Stimulated activated CD4-positive, alpha-beta T cell treated with anti-CD3 and anti-CD28 coated beads, Interleukin-15, amount 100 ng/mL, for 24 hours (primary cell): ENCODE data around the gene SMC5.
"Not testable (repeated sequence)": the region's sequence is repeated elsewhere in the genome, so short reads cannot be mapped to it uniquely, and the experiment has no call there.

ENCODE experiments used
- DNase-seq: peaks from one replicate; pipeline ENCODE4 v3.0.0-alpha.2; 2020

The SMC5 gene

DNA sequence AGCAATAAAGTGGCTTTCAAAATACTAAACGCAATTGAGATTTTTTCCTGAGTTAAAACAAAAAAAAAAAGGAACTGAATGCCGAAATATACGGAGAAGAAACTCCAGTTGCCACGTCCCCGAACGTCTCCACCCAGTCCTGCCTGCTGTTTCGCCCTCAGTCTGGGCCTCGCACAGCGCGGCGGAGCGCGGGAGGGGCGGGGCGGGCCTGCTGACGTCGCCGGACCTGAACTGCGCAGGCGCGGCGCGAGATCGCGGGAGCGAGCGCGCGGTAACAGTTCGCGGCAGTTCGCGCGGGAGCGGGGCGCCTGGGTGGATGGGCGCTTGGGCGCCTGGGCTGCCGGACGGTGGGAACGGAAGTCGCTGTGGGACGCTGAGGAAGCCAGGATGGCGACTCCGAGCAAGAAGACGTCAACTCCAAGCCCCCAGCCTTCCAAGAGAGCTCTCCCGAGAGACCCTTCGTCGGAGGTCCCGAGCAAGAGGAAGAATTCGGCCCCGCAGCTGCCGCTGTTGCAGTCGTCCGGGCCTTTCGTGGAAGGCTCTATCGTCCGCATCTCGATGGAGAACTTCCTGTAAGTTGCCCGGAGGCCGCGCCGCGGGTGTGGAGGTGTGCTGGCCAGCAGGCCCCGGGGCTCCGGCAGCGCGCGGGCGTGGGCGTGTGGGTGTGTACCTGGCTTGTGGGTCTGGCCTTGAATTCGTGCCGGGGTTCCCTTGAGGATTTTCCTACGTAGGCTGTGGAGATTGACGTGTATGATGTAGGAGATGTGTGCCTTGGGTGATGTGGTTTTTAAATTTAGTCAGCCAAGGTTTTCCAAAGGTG, at the start of gene SMC5:
SMC5 (plus strand) TSS at position 287 of the 820 bp plus-strand sequence; CDS start at position 388, 101 bp downstream.
- DNase-seq = peak; percentile 92

DNA sequence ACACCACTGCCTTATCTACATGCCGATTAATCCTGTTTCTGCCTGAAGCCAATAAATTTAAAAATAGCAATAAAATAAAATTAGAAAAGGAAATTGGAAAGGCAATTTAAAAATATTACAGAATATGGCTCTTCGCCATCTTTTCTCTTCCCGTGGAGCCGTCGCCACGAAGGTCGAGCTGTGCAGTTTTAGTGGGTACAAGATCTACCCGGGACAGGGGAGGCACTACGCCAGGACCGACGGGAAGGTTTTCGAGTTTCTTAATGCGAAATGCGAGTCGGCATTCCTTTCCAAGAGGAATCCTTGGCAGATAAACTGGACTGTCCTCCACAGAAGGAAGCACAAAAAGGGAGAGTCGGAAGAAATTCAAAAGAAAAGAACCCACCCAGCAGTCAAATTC, 41.7 kb upstream of the SMC5 start:
- DNase-seq = no peak

DNA sequence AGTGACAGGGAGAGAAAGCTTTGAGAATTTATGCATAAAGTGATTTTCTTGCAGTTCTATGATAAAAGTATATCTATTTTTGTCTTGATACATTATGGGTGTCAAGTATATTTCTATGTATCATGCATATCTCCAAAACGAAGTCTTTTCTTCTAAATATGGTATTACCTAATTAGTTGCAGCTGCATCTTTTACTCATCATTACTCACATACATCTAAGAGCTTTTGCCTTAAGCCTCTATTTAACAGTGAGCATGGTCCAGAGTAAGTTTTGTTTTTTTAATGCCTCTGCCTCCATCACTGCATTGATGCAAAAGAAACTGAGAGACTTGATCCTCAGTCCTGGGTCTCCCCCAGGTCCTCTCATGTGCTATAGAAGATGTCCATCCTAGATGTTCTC, 40.0 kb upstream of the SMC5 start:
- DNase-seq = no peak

DNA sequence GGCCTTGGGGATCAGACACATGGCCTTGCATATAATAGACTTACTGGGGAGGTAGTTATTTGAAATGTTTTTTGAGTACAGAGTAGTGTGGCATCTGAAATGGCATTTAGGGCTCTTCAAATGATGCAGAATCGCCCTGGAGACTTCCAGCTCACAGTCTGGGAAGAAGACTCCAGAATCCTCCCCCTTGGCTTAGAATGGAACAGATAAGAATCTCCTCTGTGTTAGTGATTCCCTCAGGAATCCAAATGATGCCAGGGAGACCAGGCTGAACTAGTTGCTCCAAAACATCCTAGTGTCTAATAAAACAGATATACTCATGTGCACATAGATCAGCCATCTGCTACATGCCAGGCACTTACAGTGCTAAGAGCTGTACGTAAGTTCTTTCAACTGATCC, 38.6 kb upstream of the SMC5 start:
- DNase-seq = no peak

DNA sequence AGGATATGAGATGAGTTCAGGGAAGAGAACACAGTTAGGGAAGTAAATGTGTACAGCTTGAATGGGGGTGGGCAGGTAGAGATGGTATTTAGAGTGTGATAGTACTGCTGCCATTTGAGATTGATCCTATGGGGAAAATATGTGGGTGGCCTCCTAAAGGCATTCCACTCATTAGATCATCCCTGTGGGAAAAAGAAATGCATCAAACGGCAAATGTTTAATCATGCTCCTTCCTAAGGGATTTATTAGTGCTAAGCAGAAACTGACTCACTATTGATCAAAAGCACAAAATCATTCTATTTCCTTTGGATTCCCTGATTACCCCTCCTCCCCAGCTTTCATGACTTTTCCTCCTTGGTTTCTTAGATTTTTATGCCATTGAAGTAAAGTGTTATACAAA, 36.4 kb upstream of the SMC5 start:
- DNase-seq = no peak

DNA sequence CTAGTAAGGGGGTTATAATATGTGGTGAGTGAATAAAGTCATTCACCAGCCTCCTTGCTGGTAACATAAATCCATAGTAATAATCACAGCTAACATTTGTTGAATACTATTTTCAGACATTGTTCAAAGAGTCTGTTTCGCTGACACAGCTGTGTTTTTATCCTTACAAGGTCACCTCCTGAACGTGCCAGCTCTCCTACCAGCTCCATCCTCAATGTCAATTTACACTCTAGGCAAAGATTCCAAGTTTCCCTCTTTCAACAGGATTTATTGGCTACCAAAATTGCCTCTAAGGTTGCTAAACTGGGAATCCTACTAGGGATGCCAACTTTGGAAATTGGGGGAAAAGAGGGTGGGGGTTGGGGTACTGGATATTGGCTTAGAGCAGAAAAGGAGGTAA, 30.7 kb upstream of the SMC5 start:
- no peak for DNase-seq

DNA sequence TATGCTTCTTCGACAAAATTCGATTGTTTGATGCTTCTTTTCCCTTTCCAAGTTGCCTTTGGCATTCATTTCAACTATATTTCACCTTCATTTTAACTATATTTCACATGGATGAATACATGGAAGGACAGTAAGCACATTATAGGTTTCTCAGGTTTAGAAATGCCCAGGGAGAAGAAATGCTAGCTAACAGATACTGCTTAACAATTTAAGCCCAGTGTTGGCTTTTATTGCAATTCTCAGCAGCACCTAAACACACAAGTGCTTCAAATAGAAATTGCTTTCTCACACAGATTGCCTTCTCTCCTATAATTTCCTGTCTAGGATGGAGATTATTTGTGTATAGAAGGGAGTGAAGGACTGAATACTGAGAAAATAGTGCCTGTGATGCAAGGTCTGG, 30.2 kb upstream of the SMC5 start:
- DNase-seq = no peak

DNA sequence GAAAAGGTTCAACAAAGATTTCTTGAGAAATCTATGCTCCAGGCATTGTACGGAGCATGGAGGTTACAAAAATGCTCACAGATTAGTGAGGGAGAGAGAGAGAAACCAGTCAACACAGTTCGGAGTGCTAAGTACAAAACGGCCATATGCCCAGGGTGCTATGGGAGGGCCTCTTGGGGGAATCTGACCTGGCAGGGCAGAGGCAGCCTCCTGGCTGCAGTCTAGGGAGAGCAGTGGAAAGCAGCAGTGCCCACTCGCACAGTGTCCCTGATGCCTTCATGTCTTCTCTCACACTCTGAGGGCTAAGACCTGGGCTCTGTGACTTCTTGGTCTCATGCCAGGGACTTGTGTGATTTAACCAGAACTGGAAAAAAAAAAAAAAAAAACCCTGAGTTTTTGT, 29.8 kb upstream of the SMC5 start:
- no peak for DNase-seq

DNA sequence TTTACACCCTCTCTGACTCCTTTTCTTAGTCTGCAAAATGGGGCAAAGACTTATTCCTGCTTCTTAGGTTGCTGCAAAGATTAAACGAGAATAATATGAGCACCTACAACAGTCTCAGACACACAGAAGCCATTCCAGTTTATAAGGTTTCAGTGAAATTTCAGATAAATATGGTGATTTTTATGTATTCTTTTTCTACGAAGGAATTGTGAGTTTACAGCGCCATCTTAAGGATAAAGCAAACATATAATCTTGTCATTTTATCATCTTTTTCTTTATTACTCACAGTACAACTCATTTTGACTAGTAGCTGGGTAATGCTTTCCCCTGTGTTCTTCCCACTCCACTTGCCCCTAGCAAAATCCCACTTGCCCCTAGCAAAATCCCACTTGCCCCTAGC, 29.2 kb upstream of the SMC5 start:
- no peak for DNase-seq

DNA sequence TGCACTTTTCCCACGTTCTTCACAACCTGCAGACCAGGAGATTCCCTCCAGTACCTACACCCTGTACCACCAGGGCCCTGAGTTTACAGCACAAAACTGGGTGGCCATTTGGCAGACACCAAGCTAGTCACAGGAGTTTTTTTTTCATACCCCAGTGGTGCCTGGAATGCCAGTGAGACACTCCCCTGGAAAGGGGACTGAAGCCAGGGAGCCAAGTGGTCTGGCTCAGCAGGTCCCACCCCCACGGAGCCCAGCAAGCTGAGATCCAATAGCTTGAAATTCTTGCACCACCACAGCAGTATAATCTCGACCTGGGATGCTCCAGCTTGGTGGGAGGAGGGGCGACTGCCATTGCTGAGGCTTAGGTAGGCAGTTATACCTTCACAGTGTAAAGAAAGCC, 26.3 kb upstream of the SMC5 start:
- no peak for DNase-seq

DNA sequence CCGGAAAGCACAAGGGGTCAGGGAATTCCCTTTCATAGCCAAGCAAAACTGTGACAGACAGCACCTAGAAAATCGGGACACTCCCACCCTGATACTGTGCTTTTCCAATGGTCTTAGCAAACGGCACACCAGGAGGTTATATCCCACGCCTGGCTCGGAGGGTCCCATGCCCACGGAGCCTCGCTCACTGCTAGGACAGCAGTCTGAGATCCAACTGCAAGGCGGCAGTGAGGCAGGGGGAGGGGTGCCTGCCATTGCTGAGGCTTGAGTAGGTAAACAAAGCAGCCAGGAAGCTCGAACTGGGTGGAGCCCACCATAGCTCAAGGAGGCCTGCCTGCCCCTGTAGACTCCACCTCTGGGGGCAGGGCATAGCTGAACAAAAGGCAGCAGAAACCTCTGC, 24.6 kb upstream of the SMC5 start:
- DNase-seq = not testable (repeated sequence)

DNA sequence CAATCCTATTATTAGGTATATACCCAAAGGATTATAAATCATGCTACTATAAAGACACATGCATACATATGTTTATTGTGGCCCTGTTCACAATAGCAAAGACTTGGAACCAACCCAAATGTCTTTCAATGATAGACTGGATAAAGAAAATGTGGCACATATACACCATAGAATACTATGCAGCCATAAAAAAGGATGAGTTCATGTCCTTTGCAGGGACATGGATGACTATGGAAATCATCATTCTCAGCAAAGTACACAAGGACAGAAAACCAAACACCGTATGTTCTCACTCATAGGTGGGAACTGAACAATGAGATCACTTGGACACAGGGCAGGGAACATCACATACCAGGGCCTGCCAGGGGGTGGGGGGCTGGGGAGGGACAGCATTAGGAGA, 12.8 kb upstream of the SMC5 start:
- not testable (repeated sequence) for DNase-seq

DNA sequence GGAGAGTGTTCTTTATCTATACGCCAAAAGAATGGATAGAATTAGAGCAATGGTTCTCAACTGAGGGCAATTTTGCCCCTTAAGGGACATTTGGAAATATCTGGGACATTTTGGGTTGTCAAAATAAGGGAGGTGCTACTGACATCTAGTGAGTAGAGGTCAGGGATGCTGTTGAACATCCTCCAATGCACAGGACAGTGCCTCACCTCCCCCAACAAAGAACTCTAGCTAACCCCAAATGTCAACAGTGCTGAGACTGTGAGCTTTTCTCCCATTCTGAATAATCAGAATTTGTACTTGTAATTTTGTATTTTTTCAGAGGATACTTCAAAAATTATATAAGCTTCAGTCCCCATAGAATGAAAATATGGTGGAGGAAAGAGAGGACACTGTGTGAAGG, 8.6 kb upstream of the SMC5 start:
- DNase-seq = no peak

DNA sequence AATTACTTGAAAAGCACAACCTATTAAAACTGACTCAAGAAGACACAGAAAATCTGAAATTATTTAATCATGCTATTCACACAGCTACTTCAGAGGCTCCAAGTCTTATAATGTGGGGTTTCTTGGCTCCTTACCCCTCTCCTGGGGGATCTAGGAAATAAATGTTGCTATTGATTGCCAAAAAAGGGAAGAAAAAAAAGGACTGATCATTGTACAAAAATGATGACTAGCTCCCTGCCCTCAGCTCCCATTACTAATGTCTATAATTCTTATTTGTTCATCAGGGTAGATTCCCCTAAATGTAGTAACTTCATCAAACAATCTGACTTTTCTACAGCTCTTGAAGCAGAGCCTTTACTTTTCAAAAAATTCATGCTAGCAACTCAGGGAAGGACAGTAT, 3.3 kb upstream of the SMC5 start:
- no peak for DNase-seq

DNA sequence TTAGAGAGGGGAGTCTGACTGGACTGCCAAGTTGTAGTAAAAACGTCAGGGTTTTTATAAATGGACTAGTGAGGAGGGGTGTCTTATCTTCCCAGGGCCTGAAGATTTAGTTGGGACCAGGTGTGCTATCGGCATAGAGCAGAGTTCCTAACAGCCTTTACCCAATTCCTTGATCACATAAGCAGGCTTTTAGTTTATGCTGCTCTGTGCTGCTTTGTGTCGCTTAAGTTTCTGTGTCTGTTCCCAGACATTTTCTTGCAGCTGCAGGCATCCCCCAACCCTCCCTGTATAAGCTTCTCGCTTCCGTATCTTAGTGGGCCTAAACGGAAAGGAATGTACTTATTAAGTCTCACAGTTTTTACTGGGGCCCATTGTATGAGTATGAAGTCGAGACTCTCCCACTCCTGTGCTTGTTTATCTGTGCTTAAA, 2.6 kb upstream of the SMC5 start:
- no peak for DNase-seq

DNA sequence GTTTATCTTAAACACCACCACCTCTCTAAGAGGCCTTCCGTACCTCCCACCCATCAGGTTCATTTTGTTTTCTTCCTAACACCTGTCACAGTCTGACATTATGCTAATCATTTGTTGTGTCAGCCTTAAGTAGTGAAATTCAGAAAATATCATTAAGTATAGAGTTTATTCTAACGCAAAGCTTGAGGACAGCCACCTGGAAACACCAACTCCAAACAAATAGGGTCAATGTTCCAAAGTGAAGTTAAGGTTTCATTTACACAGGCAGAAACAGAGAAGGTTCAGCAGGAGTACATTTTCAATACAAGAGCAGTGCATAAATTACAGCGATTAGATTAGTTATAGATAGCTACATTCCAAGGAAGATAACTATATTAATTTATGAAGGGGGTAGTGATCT, 1.3 kb upstream of the SMC5 start:
- no peak for DNase-seq

DNA sequence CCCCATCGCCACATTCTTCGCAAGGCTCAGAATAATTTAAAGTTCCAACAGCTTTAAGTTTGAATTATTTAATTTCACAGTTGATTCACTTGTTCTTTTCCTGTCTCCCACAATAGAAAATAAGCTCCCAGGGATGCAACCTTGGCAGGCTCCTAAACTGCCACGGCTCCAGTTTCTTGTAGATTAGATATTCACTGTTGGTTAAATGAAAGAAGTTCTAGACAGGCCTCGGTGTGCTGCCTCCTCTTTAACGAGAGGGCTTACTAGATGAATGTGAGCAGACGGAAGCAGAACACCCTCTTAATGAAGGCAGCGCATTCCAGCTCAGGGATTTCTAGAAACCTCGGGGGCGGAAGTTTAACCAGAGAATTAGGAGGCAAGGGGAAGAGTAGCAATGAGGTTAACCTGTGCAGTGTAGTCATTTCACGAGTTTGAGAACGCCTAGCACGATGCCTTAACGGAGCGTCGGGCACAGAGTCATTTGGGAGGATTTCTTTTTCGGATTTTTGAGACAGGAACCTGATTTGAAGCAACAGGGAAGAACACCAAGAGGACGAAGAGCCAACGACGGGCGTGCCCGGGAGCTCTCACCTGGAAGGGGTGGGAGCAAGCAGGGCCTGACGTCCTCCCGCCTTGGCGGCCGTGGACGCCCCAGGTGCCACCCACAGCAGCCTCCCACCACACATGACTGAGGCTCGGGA, 637 bp upstream of the SMC5 start:
- DNase-seq = no peak

DNA sequence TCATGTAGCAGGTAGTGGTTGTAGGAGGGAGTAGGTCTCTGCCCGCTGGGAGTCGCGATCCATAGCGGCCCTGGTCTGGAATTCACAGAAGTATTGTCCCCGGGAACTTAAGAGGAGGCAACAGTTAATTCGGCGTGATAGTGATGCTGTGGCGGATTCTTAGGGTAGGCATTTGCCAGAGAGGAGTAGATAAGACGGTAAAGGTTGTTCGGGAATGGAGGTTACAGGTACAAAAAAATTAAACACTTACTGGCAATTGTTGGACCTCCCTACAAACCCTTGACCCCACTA, 679 bp downstream of the SMC5 start:
- DNase-seq = no peak

DNA sequence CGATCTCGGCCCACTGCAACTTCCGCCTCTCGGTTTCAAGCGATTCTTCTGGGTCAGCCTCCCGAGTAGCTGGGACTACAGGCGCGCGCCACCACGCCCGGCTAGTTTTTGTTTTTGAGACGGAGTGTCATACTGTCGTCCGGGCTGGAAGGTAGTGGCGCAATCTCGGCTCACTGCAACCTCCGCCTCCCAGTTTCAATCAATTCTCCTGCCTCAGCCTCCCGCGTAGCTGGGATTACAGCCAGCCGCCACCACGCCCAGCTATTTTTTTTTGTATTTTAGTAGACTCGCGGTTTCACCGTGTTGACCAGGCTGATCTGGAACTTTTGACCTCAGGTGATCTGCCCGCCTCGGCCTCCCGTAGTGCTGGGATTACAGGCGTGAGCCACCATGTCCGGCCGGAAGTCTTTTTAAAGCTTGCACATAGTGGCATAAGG, 1.2 kb downstream of the SMC5 start:
- no peak for DNase-seq

DNA sequence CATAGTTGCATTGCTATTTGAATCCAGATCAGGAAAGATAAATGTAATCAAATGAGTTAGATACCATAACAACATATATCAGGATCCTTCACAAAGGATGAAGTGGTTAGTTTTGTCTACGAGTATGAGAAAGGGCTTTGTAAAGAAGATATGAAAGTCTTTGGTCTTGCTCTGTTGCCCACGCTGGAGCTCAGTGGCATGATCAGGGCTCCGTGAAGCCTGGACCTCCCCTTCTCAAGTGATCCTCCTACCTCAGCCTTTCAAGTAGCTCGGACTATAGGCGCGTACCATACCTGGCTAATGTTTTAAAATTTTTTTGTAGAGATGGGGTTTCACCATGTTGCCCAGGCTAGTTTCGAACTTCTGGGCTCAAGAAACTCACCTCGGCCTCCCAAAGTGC, 1.8 kb downstream of the SMC5 start:
- no peak for DNase-seq

DNA sequence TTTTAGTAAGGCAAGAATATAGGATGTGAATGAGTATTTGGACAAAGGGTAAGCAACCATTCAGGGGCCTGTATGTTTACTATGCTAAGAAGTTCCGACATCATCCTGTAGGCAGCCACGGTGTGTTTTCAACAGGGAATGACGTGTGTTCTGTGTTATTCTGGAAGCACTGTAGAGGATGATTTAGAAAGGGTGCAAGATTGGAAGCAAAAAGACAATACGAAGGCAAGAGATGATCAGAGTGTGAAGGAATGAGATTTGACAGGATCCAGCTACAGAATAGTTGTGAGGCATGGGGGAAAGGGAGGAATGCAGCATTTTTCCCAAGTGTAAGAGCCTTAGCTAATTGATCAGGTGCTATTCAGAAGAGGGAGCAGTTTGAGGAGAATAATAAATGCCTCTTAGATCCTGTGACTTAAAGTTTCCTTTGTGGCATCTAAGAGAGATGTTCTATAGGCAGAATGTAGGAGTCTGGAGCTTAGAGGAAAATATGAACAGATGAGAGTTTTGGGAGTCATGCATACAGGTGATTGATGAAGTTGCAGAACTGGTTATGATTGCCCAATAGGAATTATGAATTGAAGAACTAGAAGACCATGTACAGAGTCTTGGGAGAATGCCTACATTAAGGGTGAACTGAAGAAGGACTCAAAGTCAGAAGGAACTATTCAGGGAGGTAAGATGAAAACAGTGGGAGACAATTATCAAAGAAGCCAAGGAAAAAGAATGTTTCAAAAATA, 2.5 kb downstream of the SMC5 start:
- no peak for DNase-seq

DNA sequence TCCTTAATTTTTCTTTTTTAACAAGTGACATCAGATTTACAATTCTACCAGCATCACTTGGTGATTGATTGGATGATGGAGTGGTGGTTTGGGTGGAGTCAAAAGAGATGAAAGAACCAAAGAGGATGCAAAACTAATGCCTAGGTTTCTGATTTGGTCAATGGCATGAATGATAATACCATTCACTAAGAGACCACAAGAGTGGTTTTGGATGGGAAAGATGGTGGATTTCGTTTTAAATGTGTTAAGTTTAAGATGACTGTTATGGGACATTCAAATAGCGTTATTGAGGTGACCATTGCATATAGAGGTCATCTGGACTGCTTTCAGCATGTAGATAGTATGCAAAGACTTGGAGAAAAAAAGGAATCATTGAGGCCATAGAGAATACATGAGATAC, 3.6 kb downstream of the SMC5 start:
- no peak for DNase-seq

DNA sequence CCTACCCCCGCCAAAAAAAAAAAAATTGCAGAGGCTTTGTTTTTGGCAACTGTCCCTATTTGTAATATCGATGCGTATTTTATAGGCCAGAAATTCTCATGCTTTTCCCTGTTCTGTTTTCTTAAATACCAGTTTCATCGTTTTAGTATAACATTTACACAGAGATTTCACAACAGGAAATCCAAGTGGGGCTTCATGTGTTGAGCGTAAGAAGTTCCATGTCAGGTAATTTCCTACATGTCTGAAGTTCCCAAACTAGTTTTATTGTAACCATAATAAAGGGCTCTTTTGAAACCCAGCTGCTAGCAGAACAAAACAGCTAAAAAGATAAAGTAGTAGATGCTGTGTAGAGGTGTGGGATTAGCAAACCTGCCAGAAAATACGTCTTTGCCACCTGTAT, 4.2 kb downstream of the SMC5 start:
- no peak for DNase-seq

DNA sequence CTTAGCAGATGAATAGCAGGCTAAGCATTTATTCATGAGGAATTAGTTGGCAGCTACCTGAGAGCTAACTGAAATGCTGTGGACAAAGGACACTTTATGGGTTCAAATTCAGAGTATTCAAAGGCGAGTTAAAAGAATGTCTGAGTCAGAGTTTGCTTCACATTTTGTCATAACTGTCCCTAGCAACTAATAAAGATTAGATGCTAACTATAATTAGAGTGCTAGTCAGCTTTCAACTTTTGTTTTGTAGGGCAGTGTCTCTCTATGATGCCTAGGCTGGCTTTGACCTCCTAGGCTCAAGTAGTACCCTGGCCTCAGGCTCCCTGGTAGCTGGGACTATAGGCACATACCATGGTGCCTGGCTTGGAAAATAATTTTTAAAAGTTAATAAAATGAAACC, 4.6 kb downstream of the SMC5 start:
- DNase-seq = no peak
